Measurements from ENCODE around the gene PCTP.
A peak's percentile ranks its signal among the peaks of the same experiment; 100 is the strongest.

Gene PCTP

GRCh38 chr17:55760643-55761355 is 9.9 kb downstream of the PCTP start:
- no peak for DNase-seq

DNA sequence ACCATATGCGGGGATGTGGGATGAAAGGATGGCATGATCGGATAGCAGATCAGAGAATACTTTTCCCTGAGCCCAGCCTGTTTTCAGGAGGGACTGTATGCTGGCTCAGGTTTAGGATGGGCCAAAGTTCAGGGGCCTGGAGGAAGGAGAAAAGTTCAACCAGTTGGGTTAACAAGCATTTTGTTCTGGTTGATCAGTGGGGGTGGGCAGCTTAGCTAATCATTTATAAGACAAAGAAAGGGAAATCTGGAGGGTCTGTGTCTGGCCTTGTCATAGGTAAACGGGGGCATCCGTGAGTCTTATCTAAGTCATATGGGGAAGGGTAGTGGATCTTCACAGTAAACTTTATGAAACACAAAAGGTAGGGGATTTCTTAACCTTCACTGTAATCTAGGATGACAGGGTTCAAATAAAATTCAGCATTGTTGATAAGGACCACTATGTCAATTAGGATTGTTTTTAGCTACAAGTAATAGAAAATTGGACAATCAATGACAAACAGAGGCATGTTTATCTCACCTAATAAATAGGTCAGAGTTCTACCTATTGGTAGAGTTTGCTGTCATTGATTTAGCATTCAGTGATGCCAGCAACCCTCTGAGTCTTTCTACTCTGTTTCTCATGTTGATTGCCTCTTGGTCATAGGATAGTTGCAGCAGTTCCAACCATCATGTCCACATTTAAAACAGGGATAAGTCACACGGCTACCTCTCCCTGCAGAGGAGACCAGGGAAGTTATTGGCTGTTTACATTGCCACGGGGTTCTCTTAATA is 11.4 kb downstream of the PCTP start:
- no peak for DNase-seq

GRCh38 chr17:55763856-55764255 is 13.0 kb downstream of the PCTP start:
- no peak for DNase-seq

GRCh38 chr17:55764610-55765009 is 13.8 kb downstream of the PCTP start:
- no peak for DNase-seq

DNA sequence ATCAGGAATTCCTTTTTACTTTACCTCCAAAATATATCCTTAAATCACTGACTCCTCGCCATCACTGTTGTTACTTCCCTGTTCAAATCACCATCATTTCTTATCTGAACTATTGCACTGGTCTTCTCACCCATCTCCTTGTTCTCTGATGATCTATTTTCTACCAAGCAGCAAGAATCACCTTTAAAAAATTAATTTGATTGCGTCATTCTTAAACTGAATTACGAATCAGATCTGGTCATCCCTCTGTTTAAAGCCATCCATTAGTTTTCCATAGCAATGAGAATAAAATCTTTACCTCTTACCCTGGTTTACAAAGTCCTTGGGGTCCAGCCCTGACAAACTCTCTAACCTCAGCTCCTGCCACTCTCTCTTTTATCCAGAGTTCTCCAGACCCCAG is 14.6 kb downstream of the PCTP start:
- no peak for DNase-seq

GRCh38 chr17:55768936-55769624 is 18.2 kb downstream of the PCTP start:
- DNase-seq: peak; percentile 10

DNA sequence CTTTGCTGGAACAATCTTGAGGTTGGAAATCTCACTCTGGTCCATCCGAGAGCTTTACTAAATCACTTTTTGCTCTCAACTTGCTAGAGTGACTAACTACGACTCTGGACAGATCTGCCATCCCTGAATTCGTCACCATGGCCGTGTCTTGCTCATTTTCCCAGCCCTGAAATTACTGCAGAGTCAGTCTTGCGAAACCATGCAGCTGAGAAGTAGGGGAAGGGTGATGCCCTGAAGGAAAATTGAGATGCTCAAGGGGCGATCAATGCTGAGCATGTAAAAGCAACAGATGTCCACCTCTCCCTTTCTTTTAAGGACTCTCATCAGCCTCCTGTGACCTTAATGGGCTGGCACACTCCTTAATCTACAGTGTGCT is 18.8 kb downstream of the PCTP start:
- no peak for DNase-seq

DNA sequence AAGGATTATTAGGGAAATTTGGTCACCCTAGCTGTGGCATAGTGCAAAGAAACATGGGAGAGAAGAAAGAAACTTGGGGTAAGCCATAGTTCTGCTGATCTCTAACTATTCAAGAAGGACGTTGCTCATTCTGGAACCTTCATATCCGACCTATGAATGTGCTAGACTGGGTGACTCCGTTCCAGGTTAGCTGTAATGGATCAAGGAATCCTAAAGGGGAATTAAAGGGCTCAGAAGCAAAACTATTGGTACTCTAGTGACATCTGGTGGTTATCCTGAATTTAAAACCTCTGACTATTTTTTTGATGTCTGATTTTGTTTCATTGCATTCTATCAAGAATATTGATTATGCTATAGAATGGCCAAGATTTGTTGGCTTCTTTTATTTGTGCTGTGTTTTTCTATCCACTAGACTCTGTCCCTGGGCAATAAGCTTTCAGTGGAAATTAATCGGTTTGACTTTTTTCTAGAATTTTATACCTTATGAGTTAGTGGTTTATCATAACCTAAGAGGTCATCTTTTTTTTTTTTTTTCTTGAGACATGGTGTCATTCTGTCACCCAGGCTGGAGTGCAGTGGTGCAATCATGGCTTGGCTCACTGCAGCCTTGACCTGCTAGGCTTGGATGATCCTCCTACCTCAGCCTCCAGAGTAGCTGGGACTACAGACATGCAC is 19.5 kb downstream of the PCTP start:
- DNase-seq: peak; percentile 34

DNA sequence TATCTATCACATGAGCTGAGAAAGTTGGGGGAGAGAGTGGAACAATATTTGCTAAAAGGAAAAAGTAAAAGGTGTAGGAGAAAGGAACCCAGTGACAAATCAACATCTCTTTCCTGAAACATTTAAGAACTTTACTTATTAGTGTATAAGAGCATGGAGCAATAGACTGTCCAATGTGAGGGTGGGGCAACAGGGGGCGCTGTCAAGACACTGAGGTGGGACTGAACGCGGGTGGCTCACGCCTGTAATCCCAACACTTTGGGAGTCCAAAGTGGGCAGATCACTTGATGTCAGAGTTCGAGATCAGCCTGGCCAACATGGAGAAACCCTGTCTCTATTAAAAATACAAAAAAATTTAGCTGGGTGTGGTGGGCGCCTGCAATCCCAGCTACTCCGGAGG is 21.2 kb downstream of the PCTP start:
- no peak for DNase-seq

DNA sequence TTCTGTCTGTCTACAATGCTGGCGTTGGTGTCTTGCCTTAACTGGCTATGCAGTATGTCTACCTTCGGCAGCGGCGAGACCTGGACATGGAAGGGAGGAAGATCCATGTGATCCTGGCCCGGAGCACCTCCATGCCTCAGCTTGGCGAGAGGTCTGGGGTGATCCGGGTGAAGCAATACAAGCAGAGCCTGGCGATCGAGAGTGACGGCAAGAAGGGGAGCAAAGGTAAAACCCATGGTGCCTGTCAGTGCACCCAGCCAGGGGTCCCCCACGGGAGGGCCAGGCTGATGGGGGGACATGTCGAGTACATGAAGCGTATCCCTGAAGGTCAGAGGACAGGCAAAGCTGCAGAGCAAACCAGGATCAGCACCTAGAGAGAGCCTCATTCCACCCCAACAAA is 22.8 kb downstream of the PCTP start:
- no peak for DNase-seq

DNA sequence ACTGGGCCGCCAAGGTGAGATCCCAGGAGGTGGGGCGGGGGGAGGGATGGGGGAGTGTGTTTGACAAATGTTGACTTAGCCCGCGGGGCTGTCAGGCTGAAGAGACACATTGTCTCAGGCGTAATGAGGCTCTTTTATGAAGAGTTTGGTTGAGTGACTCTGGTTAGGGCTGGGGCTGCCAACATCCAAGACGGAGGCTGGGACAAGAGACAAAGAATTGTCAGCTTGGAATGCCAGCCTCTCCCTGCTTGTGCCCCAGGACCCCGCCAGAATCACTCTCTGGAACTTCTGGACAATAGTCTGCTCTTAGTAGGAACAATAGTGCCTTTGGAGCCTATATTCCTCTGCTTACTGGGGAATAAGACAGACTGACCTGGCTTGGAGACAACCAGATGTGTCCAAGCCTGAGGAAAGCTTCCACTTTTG is 24.0 kb downstream of the PCTP start:
- no peak for DNase-seq

DNA sequence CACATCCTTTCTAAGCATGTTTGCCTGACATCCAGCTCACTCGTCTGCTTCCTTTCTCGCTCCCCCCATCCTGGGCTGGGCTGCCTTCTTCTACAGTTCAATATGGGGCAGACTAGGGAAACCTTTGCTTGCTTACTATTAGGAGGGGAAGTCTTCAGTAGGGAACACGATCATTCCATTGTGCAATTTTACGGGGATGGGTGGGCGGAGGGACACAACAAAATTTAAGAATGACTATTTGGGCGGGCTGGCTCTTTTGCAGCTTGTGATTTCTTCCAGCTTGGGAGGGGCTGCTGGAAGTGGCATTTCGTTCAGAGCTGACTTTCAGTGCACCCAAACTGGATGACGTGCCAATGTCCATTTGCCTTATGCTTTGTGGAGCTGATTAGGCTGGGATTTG is 25.4 kb downstream of the PCTP start:
- DNase-seq: no peak

DNA sequence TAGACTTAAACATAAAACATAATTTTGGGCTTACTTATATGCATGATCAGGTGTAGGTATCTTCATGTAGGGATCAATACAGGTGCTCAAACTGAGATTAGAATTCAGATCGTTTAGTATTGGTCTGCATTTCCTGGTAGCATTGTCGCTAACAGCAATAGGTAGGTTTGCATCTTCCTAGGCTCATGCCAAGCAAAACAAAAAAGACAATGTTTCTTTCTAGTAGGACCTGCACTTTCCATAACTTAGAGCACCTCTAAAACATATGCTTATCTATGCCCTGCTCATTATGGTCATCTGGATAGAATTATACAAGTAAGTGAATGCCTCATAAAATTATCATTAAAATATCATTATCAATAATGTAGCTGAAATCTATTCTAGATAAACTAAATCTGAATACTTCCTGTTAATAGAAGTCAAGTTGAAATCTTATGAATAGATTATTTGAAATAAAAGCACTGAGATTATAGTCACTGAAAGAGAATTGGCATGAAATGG is 26.7 kb downstream of the PCTP start:
- DNase-seq: no peak

DNA sequence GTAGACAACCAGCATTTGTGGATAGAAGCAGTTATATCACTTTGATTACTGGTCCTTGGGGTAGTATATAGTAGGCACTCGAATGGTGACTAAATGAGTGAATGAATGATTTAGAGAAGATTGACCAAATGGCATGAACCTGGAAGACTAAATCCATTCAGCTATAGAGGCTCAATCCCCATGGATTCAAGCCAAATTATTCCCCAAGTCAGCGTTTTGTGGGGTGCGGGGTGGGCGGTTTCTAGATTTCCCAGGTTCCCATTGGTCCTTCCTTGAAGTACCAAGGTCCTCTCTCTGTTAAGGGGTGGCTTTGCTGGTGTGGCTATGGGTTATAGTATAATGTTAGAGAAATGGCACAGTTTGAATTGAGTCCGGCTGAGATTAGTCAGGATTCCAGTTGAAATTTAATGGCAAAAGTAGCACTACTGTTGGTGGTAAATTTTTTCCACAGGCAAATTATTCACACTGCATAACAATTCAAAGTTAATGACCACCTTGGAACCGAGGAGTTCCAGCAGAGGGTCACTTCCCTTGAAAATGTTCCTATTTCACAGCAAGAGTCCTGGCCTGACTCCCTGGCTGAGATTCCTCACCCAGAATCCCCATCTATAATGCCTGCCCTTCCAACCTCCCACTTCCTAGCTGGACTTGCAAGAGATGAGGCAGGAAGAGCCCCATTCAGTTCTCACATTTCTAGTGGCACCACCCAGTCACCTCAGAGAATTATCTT is 27.7 kb downstream of the PCTP start:
- no peak for DNase-seq

GRCh38 chr17:55783684-55784245 is 32.9 kb downstream of the PCTP start:
- no peak for DNase-seq

GRCh38 chr17:55784666-55785065 is 33.8 kb downstream of the PCTP start:
- DNase-seq: no peak

DNA sequence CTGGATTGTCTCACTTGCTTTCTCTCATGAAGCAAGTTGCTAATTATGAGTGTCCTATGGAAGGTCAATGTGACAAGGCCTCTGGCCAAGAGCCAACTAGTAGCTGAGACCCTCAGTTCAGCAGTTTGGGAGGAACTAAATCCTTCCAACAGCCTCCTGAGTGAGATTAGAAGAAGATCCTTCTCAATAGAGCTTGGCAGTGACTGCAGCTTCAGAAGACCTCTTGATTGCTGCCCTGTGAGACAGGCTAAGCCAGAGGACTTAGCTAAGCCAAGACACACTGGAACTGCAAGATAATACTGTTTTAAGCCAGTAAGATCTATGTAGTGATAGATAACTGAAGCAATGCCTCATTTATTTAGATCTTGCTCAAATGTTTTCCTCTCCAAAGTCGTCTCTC is 34.3 kb downstream of the PCTP start:
- DNase-seq: no peak

GRCh38 chr17:55793272-55793671 is 42.4 kb downstream of the PCTP start:
- no peak for DNase-seq

DNA sequence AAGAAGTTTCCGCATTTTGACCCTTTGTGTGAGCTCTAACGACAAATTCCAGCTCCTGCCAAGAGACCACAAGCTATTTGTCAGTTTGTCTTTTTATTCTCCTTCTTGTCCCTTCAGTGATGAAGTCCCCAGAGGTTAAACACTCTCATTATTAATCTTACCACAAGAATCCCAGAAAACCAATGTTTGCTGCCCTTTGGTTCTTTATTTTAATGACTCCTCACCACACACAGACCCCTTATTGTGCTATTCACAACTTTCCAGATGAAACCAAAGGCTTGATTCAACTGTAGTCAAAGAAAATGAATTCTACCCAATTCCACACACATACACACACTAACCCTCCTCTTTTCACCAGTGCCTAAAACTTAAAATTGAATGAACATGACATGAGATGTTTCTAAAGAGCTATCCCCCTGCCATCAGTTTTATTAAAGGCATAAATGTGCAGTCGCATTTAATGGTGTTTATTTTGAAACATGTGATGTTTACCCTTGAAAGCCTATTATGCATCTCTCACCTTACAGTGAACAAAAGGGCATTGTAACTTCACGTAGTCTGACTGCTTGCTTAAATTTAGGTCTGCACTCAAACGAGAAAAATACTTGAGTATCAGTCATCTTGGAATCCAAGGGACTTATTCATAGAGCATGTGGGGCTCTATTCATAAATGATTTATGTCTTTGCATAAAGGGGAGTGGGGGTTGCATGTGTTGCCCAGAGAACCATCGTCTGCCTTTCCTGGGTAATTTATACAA is 44.1 kb downstream of the PCTP start:
- DNase-seq: no peak

DNA sequence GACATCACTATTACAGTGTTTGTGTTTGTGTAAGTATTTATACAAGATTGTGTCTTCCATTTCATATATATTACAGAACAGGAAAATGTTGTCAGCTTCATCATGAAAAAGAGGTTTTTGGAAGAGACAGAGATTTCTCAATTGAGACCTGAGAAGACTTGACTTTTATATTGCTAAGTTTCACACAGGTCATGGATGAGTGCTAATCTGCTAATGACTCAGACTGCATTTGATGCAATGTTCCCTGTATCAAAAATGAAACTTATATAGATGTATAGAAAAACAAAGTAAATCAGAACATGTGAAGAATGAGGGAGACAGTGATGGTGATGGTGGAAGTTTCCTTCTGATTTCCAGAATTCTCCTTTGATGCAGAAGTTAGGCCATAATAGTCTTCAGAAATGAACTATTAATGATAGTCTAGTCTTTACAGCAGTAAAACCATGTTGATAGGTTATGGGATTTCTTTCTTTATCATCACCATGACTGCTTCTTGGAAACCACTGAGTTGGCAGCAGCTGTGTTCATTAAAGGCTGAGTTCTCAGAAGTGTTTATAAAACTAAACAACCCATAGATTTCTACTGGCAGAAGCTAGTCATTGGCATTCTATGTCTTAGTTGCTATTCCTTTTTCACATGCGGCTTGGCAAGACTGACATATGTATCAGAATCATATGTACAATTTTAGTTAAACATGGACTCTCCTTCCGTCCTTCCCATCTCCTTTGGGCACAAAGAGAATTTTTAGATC is 56.1 kb downstream of the PCTP start:
- no peak for DNase-seq

DNA sequence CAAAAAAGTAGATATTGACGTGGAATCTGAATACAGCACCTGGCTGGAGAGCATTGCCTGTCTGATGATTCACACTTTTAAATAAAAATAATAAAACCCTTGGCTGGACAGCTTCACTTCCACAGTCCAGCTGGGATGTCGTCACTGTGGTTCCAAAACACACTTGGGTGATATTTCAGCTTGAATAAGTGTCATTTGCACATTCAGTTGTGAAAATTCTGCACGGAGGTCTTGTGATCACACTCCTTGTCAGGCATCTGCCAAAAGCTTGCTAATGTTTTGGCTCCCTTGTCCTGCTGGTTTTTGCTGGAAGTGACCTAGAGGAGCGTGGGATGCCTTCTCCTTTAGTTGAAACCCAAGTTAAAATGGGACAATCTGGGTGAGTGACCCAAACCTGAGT is 60.7 kb downstream of the PCTP start:
- DNase-seq: no peak

All from midbrain (tissue), 1 donor.